Measurements from ENCODE around the gene RPL13A. TPM values are rescaled to one million over a fixed set of nuclear protein-coding genes. Genes with fewer than 3 reads are reported as not detected.

The RPL13A gene
- total RNA-seq, 6 experiments from 2014 or later, result 2,015 to 2,373 (median 2,179) TPM

GRCh38 chr19:49489601-49490167 is 2.3 kb downstream of the RPL13A start:
- H3K27me3 Mint-ChIP-seq (ENCODE audit: insufficient read depth), result peaks cover 44% of the 10 kb centered on the region
- H3K4me3 Mint-ChIP-seq, result peak overlapping the region; percentile 98
- peaks cover 10% of the 10 kb centered on the region; the same call in 1 of the 2 replicates for H3K4me1 Mint-ChIP-seq (ENCODE audit: low read depth)
- TF ChIP-seq CTCF (IDR thresholded peaks at IDR 0.05), result no peak
- peaks cover 49% of the 10 kb centered on the region for H3K36me3 Mint-ChIP-seq (ENCODE audit: low read depth)
- peak overlapping the region; percentile 98 for H3K27ac Mint-ChIP-seq
- peaks cover 27% of the 10 kb centered on the region for H3K9me3 Mint-ChIP-seq
- no peak for DNase-seq

- Mint-ChIP-seq H3K27me3 (ENCODE audit: insufficient read depth) (peaks cover 48% of the 10 kb centered on the region), H3K36me3 (ENCODE audit: low read depth) (peaks cover 49% of the 10 kb centered on the region), H3K27ac (peak overlapping the region; percentile 98), H3K4me3 (peak overlapping the region; percentile 98), H3K4me1 (ENCODE audit: low read depth) (peaks cover 10% of the 10 kb centered on the region; the same call in 1 of the 2 replicates), H3K9me3 (peaks cover 34% of the 10 kb centered on the region)
- no peak for DNase-seq
- no peak for TF ChIP-seq CTCF (IDR thresholded peaks at IDR 0.05)
These were observed 3.0 kb downstream of the RPL13A start for GRCh38 chr19:49490287-49491029.

- Mint-ChIP-seq H3K9me3 (peaks cover 34% of the 10 kb centered on the region), H3K4me3 (peak overlapping the region; percentile 55; the same call in 1 of the 2 replicates), H3K27ac (peak overlapping the region; percentile 98), H3K4me1 (ENCODE audit: low read depth) (peaks cover 10% of the 10 kb centered on the region; the same call in 1 of the 2 replicates), H3K36me3 (ENCODE audit: low read depth) (peaks cover 50% of the 10 kb centered on the region), H3K27me3 (ENCODE audit: insufficient read depth) (peaks cover 50% of the 10 kb centered on the region)
- no peak for DNase-seq
- TF ChIP-seq CTCF (IDR thresholded peaks at IDR 0.05), result no peak
These were observed 3.8 kb downstream of the RPL13A start for GRCh38 chr19:49491030-49491803.

GRCh38 chr19:49491804-49492572 is 4.6 kb downstream of the RPL13A start:
- Mint-ChIP-seq H3K4me1 (ENCODE audit: low read depth) (peaks cover 10% of the 10 kb centered on the region; the same call in 1 of the 2 replicates), H3K27ac (peak overlapping the region; percentile 78), H3K9me3 (peaks cover 34% of the 10 kb centered on the region), H3K36me3 (ENCODE audit: low read depth) (peaks cover 58% of the 10 kb centered on the region), H3K27me3 (ENCODE audit: insufficient read depth) (peaks cover 56% of the 10 kb centered on the region), H3K4me3 (peak overlapping the region; percentile 32; the same call in 1 of the 2 replicates)
- no peak for TF ChIP-seq CTCF (IDR thresholded peaks at IDR 0.05)
- DNase-seq, result no peak

All from HFFc6 (cell line).